IMR-90 (cell line): ENCODE results near the gene KDELR1. TPM values are rescaled to one million over a fixed set of nuclear protein-coding genes. Genes with fewer than 3 reads are reported as not detected.

Experiments
- ATAC-seq: fragments of 200-7000 bp; cut with Tn5 transposase; 2 replicates; pipeline ENCODE4 v1.9.1; 2020; ENCODE audit warnings: low read depth, mild to moderate bottlenecking, moderate library complexity
- BruUV-seq: library from RNA; stranded (reverse); fragments of 400-500 nt; replicated peaks from 2 replicates; lab custom pipeline; 2021; lab: Mats Ljungman, UMichigan
- CTCF ChIA-PET: fragments of 300-600 bp; formaldehyde crosslinking; extraction: SDS; loops from one replicate; lab custom pipeline; 2021; ENCODE audit warnings: antibody characterized with exemption; lab: Yijun Ruan, JAX
- POLR2A ChIA-PET: fragments of 300-600 bp; sonication (Branson Sonifier 250); formaldehyde crosslinking; loops from one replicate; lab custom pipeline; 2022; ENCODE audit warnings: antibody characterized with exemption; ENCODE audit not compliant: unreplicated experiment; lab: Charles Lee
- DNase-seq: peaks from one replicate; pipeline ENCODE4 v3.0.0; 2013
- H2AFZ ChIP-seq: replicated peaks from 2 replicates; pipeline ENCODE3; 2013; ENCODE audit warnings: low read length, mild to moderate bottlenecking; ENCODE audit not compliant: poor library complexity
- H2AK5ac ChIP-seq: 2 replicates; pipeline ENCODE4 v1.6.1; 2013; ENCODE audit warnings: low read depth, low read length, inconsistent platforms
- H2AK9ac ChIP-seq: replicated peaks from 2 replicates; pipeline ENCODE3; 2013; ENCODE audit warnings: mild to moderate bottlenecking, low read depth, low read length, moderate library complexity; ENCODE audit not compliant: poor library complexity
- H2BK120ac ChIP-seq: 2 replicates; pipeline ENCODE4 v1.6.1; 2013; ENCODE audit warnings: low read depth, low read length, inconsistent platforms
- H2BK15ac ChIP-seq: 3 replicates; pipeline ENCODE4 v1.6.1; 2013; ENCODE audit warnings: low read depth, low read length, inconsistent platforms
- H2BK20ac ChIP-seq: 2 replicates; pipeline ENCODE4 v1.6.1; 2013; ENCODE audit warnings: low read depth, mild to moderate bottlenecking, inconsistent platforms, low read length, moderate library complexity
- H2BK5ac ChIP-seq: 2 replicates; pipeline ENCODE4 v1.6.1; 2013; ENCODE audit warnings: mild to moderate bottlenecking, low read depth, low read length, inconsistent platforms; ENCODE audit not compliant: poor library complexity, severe bottlenecking
- H3K14ac ChIP-seq: replicated peaks from 2 replicates; pipeline ENCODE4 v1.6.1; 2013; ENCODE audit warnings: low read depth, low read length, inconsistent platforms
- H3K18ac ChIP-seq: 2 replicates; pipeline ENCODE4 v1.6.1; 2013; ENCODE audit warnings: low read depth, low read length, control low read depth
- H3K23ac ChIP-seq: 2 replicates; pipeline ENCODE4 v1.6.1; 2013; ENCODE audit warnings: low read depth, low read length, inconsistent platforms
- H3K27ac ChIP-seq: 2 replicates; pipeline ENCODE4 v1.5.1; 2013; ENCODE audit warnings: mild to moderate bottlenecking, control low read depth, low read length; ENCODE audit not compliant: insufficient read depth
- H3K27me3 ChIP-seq: 2 replicates; pipeline ENCODE4 v1.6.1; 2013; ENCODE audit warnings: low read length; ENCODE audit not compliant: control insufficient read depth, insufficient read depth
- H3K36me3 ChIP-seq: 2 replicates; pipeline ENCODE4 v1.6.1; 2013; ENCODE audit warnings: low read length, mixed read lengths; ENCODE audit not compliant: control insufficient read depth, insufficient read depth
- H3K4ac ChIP-seq: 2 replicates; pipeline ENCODE4 v1.6.1; 2013; ENCODE audit warnings: low read depth, low read length, inconsistent platforms
- H3K4me1 ChIP-seq: 2 replicates; pipeline ENCODE4 v1.6.1; 2013; ENCODE audit warnings: low read length, mixed read lengths; ENCODE audit not compliant: control insufficient read depth, insufficient read depth
- H3K4me2 ChIP-seq: 2 replicates; pipeline ENCODE4 v1.6.1; 2013; ENCODE audit warnings: low read depth, mild to moderate bottlenecking, control low read depth, low read length, moderate library complexity
- H3K4me3 ChIP-seq: 2 replicates; pipeline ENCODE4 v1.5.1; 2013; ENCODE audit warnings: low read depth, mild to moderate bottlenecking, control low read depth, low read length, moderate library complexity; ENCODE audit not compliant: insufficient read depth
- H3K56ac ChIP-seq: 2 replicates; pipeline ENCODE4 v1.6.1; 2013; ENCODE audit warnings: low read length, inconsistent platforms; ENCODE audit not compliant: insufficient read depth; ENCODE audit errors: extremely low read depth
- H3K79me1 ChIP-seq, 2 experiments: 2 replicates each; pipeline ENCODE4 v1.6.1; 2013; ENCODE audit warnings: low read length in 2 of 2, inconsistent platforms in 1 of 2, low read depth in 1 of 2
- H3K9ac ChIP-seq: 2 replicates; pipeline ENCODE4 v1.6.1; 2013; ENCODE audit warnings: low read depth, low read length, control low read depth
- H3K9me1 ChIP-seq: 2 replicates; pipeline ENCODE4 v1.6.1; 2013; ENCODE audit warnings: low read length, inconsistent platforms; ENCODE audit not compliant: insufficient read depth
- H3K9me3 ChIP-seq: 2 replicates; pipeline ENCODE4 v1.6.1; 2013; ENCODE audit warnings: low read length; ENCODE audit not compliant: control insufficient read depth, insufficient read depth
- H4K20me1 ChIP-seq: 2 replicates; pipeline ENCODE4 v1.6.1; 2013; ENCODE audit warnings: low read length, inconsistent platforms; ENCODE audit not compliant: insufficient read depth
- H4K5ac ChIP-seq: 2 replicates; pipeline ENCODE4 v1.6.1; 2013; ENCODE audit warnings: mild to moderate bottlenecking, low read depth, low read length, control low read depth
- H4K8ac ChIP-seq, 2 experiments: 2 replicates each; pipeline ENCODE4 v1.6.1; 2013; ENCODE audit warnings: low read depth in 2 of 2, low read length in 2 of 2, control low read depth in 1 of 2, inconsistent platforms in 1 of 2
- H4K91ac ChIP-seq: 2 replicates; pipeline ENCODE4 v1.6.1; 2013; ENCODE audit warnings: low read depth, low read length, inconsistent platforms; ENCODE audit not compliant: insufficient read depth
- BHLHE40 ChIP-seq: fragments of 150-350 bp; IDR thresholded peaks from 2 replicates; pipeline ENCODE4 v1.6.1; 2016; ENCODE audit warnings: mild to moderate bottlenecking, low read depth, low read length
- CEBPB ChIP-seq: IDR thresholded peaks from 2 replicates; pipeline ENCODE4 v1.6.1; 2012; ENCODE audit warnings: low read depth, low read length, improper control_type of control experiment
- CHD1 ChIP-seq: IDR thresholded peaks from 2 replicates; pipeline ENCODE4 v1.6.1; 2012; ENCODE audit warnings: low read depth, low read length, improper control_type of control experiment
- ELK1 ChIP-seq: fragments of 150-350 bp; IDR thresholded peaks from 2 replicates; pipeline ENCODE4 v1.6.1; 2016; ENCODE audit warnings: low read depth, mild to moderate bottlenecking, low read length, moderate library complexity, borderline replicate concordance
- FOS ChIP-seq: fragments of 150-350 bp; IDR thresholded peaks from 2 replicates; pipeline ENCODE4 v1.6.1; 2016; ENCODE audit warnings: low read depth, low read length
- MXI1 ChIP-seq: IDR thresholded peaks from 2 replicates; pipeline ENCODE4 v1.6.1; 2012; ENCODE audit warnings: low read depth, mild to moderate bottlenecking, low read length, moderate library complexity, borderline replicate concordance
- USF2 ChIP-seq: fragments of 150-350 bp; IDR thresholded peaks from 2 replicates; pipeline ENCODE4 v1.6.1; 2017; ENCODE audit warnings: mild to moderate bottlenecking, antibody characterized with exemption, low read length, low read depth
- WGBS, 2 experiments: methylation state at CpG; one replicate each; pipeline versions ENCODE4 v1.1.5 to v1.1.7; 2013; ENCODE audit warnings: missing lambda C conversion rate in 2 of 2; ENCODE audit not compliant: insufficient read length in 1 of 2; ENCODE audit errors: extremely low coverage in 2 of 2; 5-methylcytosine and 5-hydroxymethylcytosine counted together
- dilution Hi-C: fragments of 300-500 bp; cut with HindIII; formaldehyde crosslinking; loops from one replicate; pipeline ENCODE4 v1.14.3; 2018; ENCODE audit warnings: low sequenced_read_pairs; ENCODE audit not compliant: unreplicated experiment
- in situ Hi-C: fragments of 300-500 bp; cut with MboI; formaldehyde crosslinking; loops from 3 replicates; pipeline ENCODE4 v1.14.3; 2019; ENCODE audit warnings: low sequenced_read_pairs, inconsistent platforms, mixed read lengths
- intact Hi-C: fragments of 100-400 bp; cut with micrococcal nuclease; formaldehyde crosslinking; loops from 2 replicates; pipeline ENCODE4 v1.10.0; 2022
- polyA plus RNA-seq, 3 experiments: library from polyadenylated mRNA; depleted of rRNA; stranded (reverse); fragments of >200 nt; gene quantifications; 2 replicates each; pipeline ENCODE4 v1.2.3, GENCODE V29; 2012; ENCODE audit warnings: low replicate concordance in 1 of 3
- total RNA-seq: library from RNA; depleted of rRNA; stranded (reverse); fragments of >200 nt; gene quantifications from 2 replicates; pipeline ENCODE4 v1.2.3, GENCODE V29; 2012

Gene KDELR1
- total and polyA plus RNA-seq, 2 of the 4 experiments (the other 2 are of a cell fraction) = 58.8 to 180 TPM

- TF ChIP-seq USF2 = no peak
These were observed 10.0 kb downstream of the KDELR1 start (continued) for GRCh38 chr19:48381178-48381950.

- CTCF ChIA-PET = no interaction called here
- H3K23ac ChIP-seq = no peak overlapping the region
- H2BK20ac ChIP-seq = no peak overlapping the region
- H3K9me1 ChIP-seq = no peaks in the 10 kb centered on the region
- H3K4me1 ChIP-seq = no peaks in the 10 kb centered on the region
- no peak overlapping the region for H3K14ac ChIP-seq
- peaks cover 2% of the 10 kb centered on the region; the same call in 1 of the 2 replicates for H3K27me3 ChIP-seq
- dilution Hi-C loops = no loop called here
- no peak overlapping the region for H3K18ac ChIP-seq
- no peak overlapping the region for H3K4ac ChIP-seq
- no peak overlapping the region for H3K27ac ChIP-seq
- intact Hi-C loops = no loop called here
- no peak overlapping the region for H3K9ac ChIP-seq
- no peak for ATAC-seq
- no peak overlapping the region for H3K4me3 ChIP-seq
- H2AK9ac ChIP-seq = no peak overlapping the region
- no peak overlapping the region for H4K8ac ChIP-seq
- H2AFZ ChIP-seq = no peak overlapping the region
- no peak overlapping the region for H2BK120ac ChIP-seq
- H3K9me3 ChIP-seq = no peaks in the 10 kb centered on the region
- H2AK5ac ChIP-seq = no peak overlapping the region
- in situ Hi-C loops = no loop called here
- peaks cover 27% of the 10 kb centered on the region for H3K36me3 ChIP-seq
- TF ChIP-seq BHLHE40 (no peak), MXI1 (no peak), CHD1 (no peak), FOS (no peak), USF2 (no peak), ELK1 (no peak), CEBPB (no peak)
- no peaks in the 10 kb centered on the region for H4K20me1 ChIP-seq
- peaks cover 0 to 9% of the 10 kb centered on the region in 2 experiments; a peak in 1 of 4 replicates for H3K79me1 ChIP-seq
- H3K56ac ChIP-seq = no peak overlapping the region
- H4K91ac ChIP-seq = no peak overlapping the region
- 80% methylated on average over 1 of the region's 5 CpGs; no CpG with 5 or more reads in 1 of the 2 experiments for WGBS, 2 experiments
- no peak overlapping the region for H4K5ac ChIP-seq
- H3K4me2 ChIP-seq = no peak overlapping the region
- no peak overlapping the region for H2BK5ac ChIP-seq
- DNase-seq = no peak
- POLR2A ChIA-PET = no interaction called here
- BruUV-seq = no TSS peak
- no peak overlapping the region for H2BK15ac ChIP-seq
These were observed 12.3 kb downstream of the KDELR1 start for GRCh38 chr19:48379058-48379457.
